Keratinocyte (primary cell): ENCODE measurements around the gene ENDOD1. TPM values are rescaled to one million over a fixed set of nuclear protein-coding genes. Genes with fewer than 3 reads are reported as not detected.

Experiments
- DNase-seq: peaks from one replicate; pipeline ENCODE4 v3.0.0-alpha.2; 2011; ENCODE audit warnings: low read depth, missing footprints, low spot score
- FAIRE-seq: peaks from 2 replicates; lab custom pipeline; 2011; peaks lifted over from hg19 to GRCh38; lab: Jason Lieb, UNC
- H2AFZ ChIP-seq: 2 replicates; pipeline ENCODE4 v1.6.0; 2012; ENCODE audit warnings: low read length, control low read depth, inconsistent platforms; ENCODE audit not compliant: control insufficient read depth
- H3K27ac ChIP-seq: 2 replicates; pipeline ENCODE4 v1.5.1; 2011; ENCODE audit warnings: low read length; ENCODE audit not compliant: control insufficient read depth, insufficient read depth
- H3K27me3 ChIP-seq: 3 replicates; pipeline ENCODE4 v1.6.0; 2011; ENCODE audit warnings: low read length; ENCODE audit not compliant: control insufficient read depth, insufficient read depth; ENCODE audit errors: extremely low read depth
- H3K36me3 ChIP-seq, 2 experiments: 2 replicates in 1 of 2; 3 replicates in 1 of 2; pipeline ENCODE4 v1.5.1; 2011; ENCODE audit warnings: low read length in 2 of 2, mild to moderate bottlenecking in 1 of 2; ENCODE audit not compliant: control insufficient read depth in 2 of 2, insufficient read depth in 2 of 2; ENCODE audit errors: extremely low read depth in 1 of 2
- H3K4me1 ChIP-seq: 3 replicates; pipeline ENCODE4 v1.5.1; 2011; ENCODE audit warnings: low read length; ENCODE audit not compliant: control insufficient read depth, insufficient read depth; ENCODE audit errors: extremely low read depth
- H3K4me2 ChIP-seq: 3 replicates; pipeline ENCODE4 v1.6.0; 2011; ENCODE audit warnings: low read depth, low read length; ENCODE audit not compliant: control insufficient read depth, insufficient read depth; ENCODE audit errors: extremely low read depth
- H3K4me3 ChIP-seq, 3 experiments: fragments of 200-600 bp in 1 of 3; sonication (generic) in 1 of 3; 2 replicates in 2 of 3; 3 replicates in 1 of 3; pipeline ENCODE4 v1.5.1; 2011 to 2016; ENCODE audit warnings: low read length in 3 of 3, mild to moderate bottlenecking in 3 of 3, control low read depth in 2 of 3, inconsistent platforms in 1 of 3, low read depth in 1 of 3, mixed read lengths in 1 of 3, mixed run types in 1 of 3, moderate library complexity in 1 of 3; ENCODE audit not compliant: control insufficient read depth in 2 of 3, insufficient read depth in 2 of 3; ENCODE audit errors: extremely low read depth in 1 of 3
- H3K79me2 ChIP-seq: 2 replicates; pipeline ENCODE4 v1.6.0; 2012; ENCODE audit warnings: low read length; ENCODE audit not compliant: control insufficient read depth, insufficient read depth
- H3K9ac ChIP-seq: 3 replicates; pipeline ENCODE4 v1.6.0; 2011; ENCODE audit warnings: low read length; ENCODE audit not compliant: control insufficient read depth, insufficient read depth; ENCODE audit errors: extremely low read depth
- H3K9me1 ChIP-seq: 3 replicates; pipeline ENCODE4 v1.6.0; 2011; ENCODE audit warnings: low read length; ENCODE audit not compliant: control insufficient read depth, insufficient read depth; ENCODE audit errors: extremely low read depth
- H3K9me3 ChIP-seq: 2 replicates; pipeline ENCODE4 v1.5.1; 2012; ENCODE audit warnings: low read depth, low read length; ENCODE audit not compliant: control insufficient read depth
- H4K20me1 ChIP-seq: 3 replicates; pipeline ENCODE4 v1.6.0; 2011; ENCODE audit warnings: low read length; ENCODE audit not compliant: control insufficient read depth, insufficient read depth; ENCODE audit errors: extremely low read depth
- CTCF ChIP-seq, 3 experiments: IDR thresholded peaks in 1 of 3; conservative IDR thresholded peaks in 1 of 3; optimal IDR thresholded peaks in 1 of 3; 2 replicates in 2 of 3; 3 replicates in 1 of 3; pipeline versions ENCODE3 to v1.5.1; 2011; ENCODE audit warnings: low read length in 3 of 3, mild to moderate bottlenecking in 3 of 3, moderate library complexity in 2 of 3, control low read depth in 1 of 3, inconsistent platforms in 1 of 3; ENCODE audit not compliant: insufficient read depth in 2 of 3; ENCODE audit errors: extremely low read depth in 1 of 3
- EZH2 ChIP-seq: IDR thresholded peaks from one replicate; pipeline ENCODE4 v1.6.1; 2012; ENCODE audit warnings: inconsistent platforms, mild to moderate bottlenecking, low read length, moderate library complexity
- dilution Hi-C: fragments of 300-500 bp; cut with MboI; formaldehyde crosslinking; loops from one replicate; pipeline ENCODE4 v1.7.0; 2020; ENCODE audit warnings: low sequenced_read_pairs; ENCODE audit not compliant: extremely low pct_ligation_motif_present
- polyA plus RNA-seq, 5 experiments: library from polyadenylated mRNA; depleted of rRNA in 3 of 5; stranded (reverse) in 3 of 5; stranded (forward) in 1 of 5; unstranded in 1 of 5; fragments of >200 nt; gene quantifications; 1 replicate in 1 of 5; 2 replicates in 3 of 5; 3 replicates in 1 of 5; pipeline versions ENCODE4 v1.2.1 to v1.2.3, GENCODE V29; 2011 to 2012; ENCODE audit warnings: missing spikeins in 2 of 5, low read depth in 1 of 5, low replicate concordance in 1 of 5

The ENDOD1 gene
- polyA plus RNA-seq, 1 donor (not counting 4 experiments of a cell fraction or from before 2014, with no cell fraction given): 27.2 TPM

- FAIRE-seq (no peak), DNase-seq (no peak)
- Histone ChIP-seq H3K4me3 (no peak overlapping the region), H3K4me2 (no peak overlapping the region), H3K9me1 (no peaks in the 10 kb centered on the region), H3K79me2 (no peaks in the 10 kb centered on the region), H3K27ac (no peak overlapping the region), H3K9me3 (no peaks in the 10 kb centered on the region), H3K36me3 (no peaks in the 10 kb centered on the region), H4K20me1 (no peaks in the 10 kb centered on the region), H3K9ac (no peak overlapping the region), H3K4me1 (no peaks in the 10 kb centered on the region), H3K27me3 (peaks cover 7% of the 10 kb centered on the region), H2AFZ (no peak overlapping the region)
- dilution Hi-C loops: no loop called here
- TF ChIP-seq EZH2 (no peak), CTCF (optimal IDR thresholded peaks at IDR 0.05 in 1 of 3, IDR thresholded peaks at IDR 0.05 in 1 of 3, conservative IDR thresholded peaks at IDR 0.05 in 1 of 3; ENCODE audit: extremely low read depth in 1 of 3, insufficient read depth in 2 of 3, low read length in 3 of 3) (no peak)
These were observed 35.3 kb upstream of the ENDOD1 start for GRCh38 chr11:95054356-95054755.

GRCh38 chr11:95055283-95055897, 34.3 kb upstream of the ENDOD1 start:
- TF ChIP-seq EZH2: no peak
- TF ChIP-seq CTCF (optimal IDR thresholded peaks at IDR 0.05 in 1 of 3, IDR thresholded peaks at IDR 0.05 in 1 of 3, conservative IDR thresholded peaks at IDR 0.05 in 1 of 3; ENCODE audit: extremely low read depth in 1 of 3, insufficient read depth in 2 of 3, low read length in 3 of 3): no peak
- Histone ChIP-seq H3K4me2 (no peak overlapping the region), H3K9ac (no peak overlapping the region), H3K4me3 (no peak overlapping the region), H3K27ac (no peak overlapping the region), H4K20me1 (no peaks in the 10 kb centered on the region), H3K27me3 (peaks cover 7% of the 10 kb centered on the region), H3K9me3 (no peaks in the 10 kb centered on the region), H3K9me1 (no peaks in the 10 kb centered on the region), H3K36me3 (no peaks in the 10 kb centered on the region), H3K4me1 (no peaks in the 10 kb centered on the region), H3K79me2 (no peaks in the 10 kb centered on the region), H2AFZ (no peak overlapping the region)
- dilution Hi-C loops: no loop called here
- DNase-seq (no peak), FAIRE-seq (no peak)
